Sigmoid colon (tissue), 7 donors: Measurements from ENCODE around the gene CASKIN2. TPM values are rescaled to one million over a fixed set of nuclear protein-coding genes. Genes with fewer than 3 reads are reported as not detected.
A peak's percentile ranks its signal among the peaks of the same experiment; 100 is the strongest.

Experiments used
- DNase-seq: peaks from one replicate; pipeline ENCODE4 v3.0.0-alpha.2; 2019
- H3K27ac ChIP-seq, 4 donors: fragments of 200-600 bp; sonication (generic); one replicate each; pipeline ENCODE4 v1.5.1; 2016 to 2019; ENCODE audit warnings: mild to moderate bottlenecking in 1 of 4
- H3K27me3 ChIP-seq, 3 donors: fragments of 200-600 bp; sonication (generic); one replicate each; pipeline ENCODE4 v1.5.1; 2019; ENCODE audit warnings: mild to moderate bottlenecking in 1 of 3
- H3K36me3 ChIP-seq, 4 donors: fragments of 200-600 bp; sonication (generic); one replicate each; pipeline ENCODE4 v1.5.1; 2016 to 2019
- H3K4me1 ChIP-seq, 4 donors: fragments of 200-600 bp; sonication (generic); one replicate each; pipeline ENCODE4 v1.5.1; 2017 to 2019
- H3K4me3 ChIP-seq, 4 donors: fragments of 200-600 bp; sonication (generic); one replicate each; pipeline ENCODE4 v1.5.1; 2017 to 2019; ENCODE audit warnings: mild to moderate bottlenecking in 2 of 4, moderate library complexity in 1 of 4
- H3K9me3 ChIP-seq, 4 donors: fragments of 200-600 bp in 3 of 4; sonication (generic) in 3 of 4; one replicate each; pipeline versions ENCODE4 v1.5.1 to v1.6.1; 2013 to 2019
- CTCF ChIP-seq, 4 experiments: fragments of 450-650 bp in 3 of 4; fragments of 200-600 bp in 1 of 4; IDR thresholded peaks; one replicate each; pipeline ENCODE4 v1.5.1; 2016 to 2019; ENCODE audit warnings: antibody characterized with exemption in 4 of 4, mild to moderate bottlenecking in 3 of 4, moderate library complexity in 2 of 4
- EP300 ChIP-seq, 4 donors: sonication (generic); formaldehyde crosslinking; IDR thresholded peaks; one replicate each; pipeline ENCODE4 v1.6.1; 2017; ENCODE audit warnings: antibody characterized with exemption in 4 of 4
- POLR2A ChIP-seq, 2 donors: fragments of 450-650 bp; IDR thresholded peaks; one replicate each; pipeline ENCODE4 v1.6.1; 2016; ENCODE audit warnings: antibody characterized with exemption in 2 of 2, mild to moderate bottlenecking in 2 of 2, moderate library complexity in 2 of 2
- POLR2AphosphoS5 ChIP-seq, 4 donors: sonication (generic); formaldehyde crosslinking; IDR thresholded peaks; one replicate each; pipeline ENCODE4 v1.6.1; 2017; ENCODE audit warnings: antibody characterized with exemption in 4 of 4
- WGBS, 2 donors: extraction: QIAGEN DNeasy Blood & Tissue Kit; methylation state at CpG; one replicate each; pipeline ENCODE4 v1.1.7; 2013; 5-methylcytosine and 5-hydroxymethylcytosine counted together
- intact Hi-C: fragments of 100-400 bp; cut with DNase I; formaldehyde crosslinking; loops from one replicate; pipeline ENCODE4 v1.15.1; 2023
- polyA plus RNA-seq, 3 donors: library from polyadenylated mRNA; stranded (reverse); fragments of 200-250 nt; gene quantifications; one replicate each; pipeline ENCODE4 v1.2.3, GENCODE V29; 2013
- total RNA-seq, 4 donors: library from RNA; depleted of rRNA; stranded (reverse); fragments of >200 nt; gene quantifications; one replicate each; pipeline ENCODE4 v1.1.0, GENCODE V29; 2016
- donor health status: healthy with polysubstance abuse.
- donor health status: Bipolar disorder and iron deficiency.
- donor health status: healthy.

CASKIN2 gene
- total and polyA plus RNA-seq, 7 donors, result 4.8 to 14.7 (median 10.2) TPM

GRCh38 chr17:75531721-75532072 is 16.4 kb upstream of the CASKIN2 start:
- Histone ChIP-seq H3K27me3 (no peaks in the 10 kb centered on the region), H3K27ac (no peak overlapping the region), H3K4me1 (no peaks in the 10 kb centered on the region), H3K4me3 (no peak overlapping the region), H3K36me3 (no peaks in the 10 kb centered on the region), H3K9me3 (no peaks in the 10 kb centered on the region)
- intact Hi-C loops, result no loop called here
- TF ChIP-seq EP300 (IDR thresholded peaks at IDR 0.05), result no peak
- TF ChIP-seq POLR2AphosphoS5 (IDR thresholded peaks at IDR 0.05), result no peak
- TF ChIP-seq CTCF (IDR thresholded peaks at IDR 0.05), result no peak
- TF ChIP-seq POLR2A (IDR thresholded peaks at IDR 0.05), result no peak
- DNase-seq, result no peak
- WGBS, 2 donors, result 25 to 73% methylated on average over 7 of the region's 7 CpGs

GRCh38 chr17:75530837-75531720 is 15.7 kb upstream of the CASKIN2 start:
- no peak for TF ChIP-seq POLR2A (IDR thresholded peaks at IDR 0.05)
- TF ChIP-seq CTCF (IDR thresholded peaks at IDR 0.05), result no peak
- TF ChIP-seq EP300 (IDR thresholded peaks at IDR 0.05), result no peak
- TF ChIP-seq POLR2AphosphoS5 (IDR thresholded peaks at IDR 0.05), result no peak
- H3K4me3 ChIP-seq, result no peak overlapping the region
- H3K36me3 ChIP-seq, result no peaks in the 10 kb centered on the region
- H3K27ac ChIP-seq, result no peak overlapping the region
- intact Hi-C loops, result no loop called here
- H3K9me3 ChIP-seq, result no peaks in the 10 kb centered on the region
- WGBS, 2 donors, result 41 to 77% methylated on average over 19 of the region's 19 CpGs
- peaks cover 0 to 6% (median 4%) of the 10 kb centered on the region in 4 donors for H3K4me1 ChIP-seq
- peaks cover 0 to 6% (median 0%) of the 10 kb centered on the region in 3 donors for H3K27me3 ChIP-seq
- DNase-seq, result no peak

GRCh38 chr17:75526555-75527270 is 11.4 kb upstream of the CASKIN2 start:
- Histone ChIP-seq H3K27me3 (peaks cover 0 to 10% (median 0%) of the 10 kb centered on the region in 3 donors), H3K36me3 (peaks cover 0 to 4% (median 0%) of the 10 kb centered on the region in 4 donors), H3K27ac (peak overlapping the region in 1 of 4 donors; percentile 66), H3K4me1 (peaks cover 0 to 22% (median 18%) of the 10 kb centered on the region in 4 donors), H3K9me3 (no peaks in the 10 kb centered on the region), H3K4me3 (peak overlapping the region in 3 of 4 donors; percentile 52 to 71 (median 68))
- TF ChIP-seq POLR2A (IDR thresholded peaks at IDR 0.05) (peak in 1 of 2 donors; percentile 50), POLR2AphosphoS5 (IDR thresholded peaks at IDR 0.05) (no peak)
- DNase-seq, result no peak
- intact Hi-C loops, result no loop called here
- WGBS, 2 donors, result 13 to 49% methylated on average over 13 of the region's 13 CpGs

- no peaks in the 10 kb centered on the region for H3K9me3 ChIP-seq
- no peak for DNase-seq
- 1 to 3% methylated on average over 60 of the region's 60 CpGs for WGBS, 2 donors
- peaks cover 0 to 7% (median 0%) of the 10 kb centered on the region in 4 donors for H3K36me3 ChIP-seq
- intact Hi-C loops, result loop anchor here (1.0 to 2.0 kb wide), 2 partner anchors 63 to 100 kb away; no protein-coding TSS in a partner anchor
- H3K27ac ChIP-seq, result peak overlapping the region in 2 of 4 donors; percentile 35 to 66
- H3K27me3 ChIP-seq, result peaks cover 0 to 10% (median 0%) of the 10 kb centered on the region in 3 donors
- peaks cover 0 to 22% (median 18%) of the 10 kb centered on the region in 4 donors for H3K4me1 ChIP-seq
- TF ChIP-seq POLR2AphosphoS5 (IDR thresholded peaks at IDR 0.05) (no peak), CTCF (IDR thresholded peaks at IDR 0.05) (no peak), POLR2A (IDR thresholded peaks at IDR 0.05) (no peak), EP300 (IDR thresholded peaks at IDR 0.05) (no peak)
- peak overlapping the region; percentile 37 to 71 (median 60) for H3K4me3 ChIP-seq
Observed at GRCh38 chr17:75525806-75526554, 10.6 kb upstream of the CASKIN2 start.
